ENCODE measurements around the gene LPP.

LPP gene

GRCh38 chr3:188241883-188242282 is 87.9 kb downstream of the LPP start:
- Histone ChIP-seq H4K20me1 (ENCODE audit: control insufficient read depth, insufficient read depth, low read depth, low read length) (no peaks in the 10 kb centered on the region), H3K4me2 (ENCODE audit: low read length) (peak overlapping the region; percentile 92), H3K9me2 (replicated peaks; ENCODE audit: control insufficient read depth, low read length) (no peaks in the 10 kb centered on the region), H3K4me3 (ENCODE audit: low read length) (peak overlapping the region; percentile 77), H3K9me3 (ENCODE audit: control insufficient read depth, insufficient read depth, low read length) (no peaks in the 10 kb centered on the region), H3K36me3 (ENCODE audit: control insufficient read depth, low read length) (peaks cover 36% of the 10 kb centered on the region), H3K27ac (ENCODE audit: low read depth, low read length) (peak overlapping the region; percentile 98), H3K4me1 (ENCODE audit: control insufficient read depth, low read length) (peaks cover 99% of the 10 kb centered on the region), H3K27me3 (ENCODE audit: control insufficient read depth, low read length) (no peaks in the 10 kb centered on the region), H3K79me2 (ENCODE audit: control insufficient read depth, low read length) (peaks cover 48% of the 10 kb centered on the region), H3F3A (ENCODE audit: control insufficient read depth, insufficient read depth) (peaks cover 72% of the 10 kb centered on the region)
- TF ChIP-seq CTCF (IDR thresholded peaks at IDR 0.05; ENCODE audit: low read depth, low read length, poor library complexity, severe bottlenecking) (no peak), EZH2phosphoT487 (IDR thresholded peaks at IDR 0.05; ENCODE audit: borderline replicate concordance, low read length) (no peak)

GRCh38 chr3:188242436-188243123 is 88.6 kb downstream of the LPP start:
- Histone ChIP-seq H3F3A (ENCODE audit: control insufficient read depth, insufficient read depth) (peaks cover 65% of the 10 kb centered on the region), H3K27ac (ENCODE audit: low read depth, low read length) (peak overlapping the region; percentile 98), H3K9me2 (replicated peaks; ENCODE audit: control insufficient read depth, low read length) (no peaks in the 10 kb centered on the region), H3K4me1 (ENCODE audit: control insufficient read depth, low read length) (peaks cover 99% of the 10 kb centered on the region), H3K4me3 (ENCODE audit: low read length) (peak overlapping the region; percentile 77), H3K27me3 (ENCODE audit: control insufficient read depth, low read length) (no peaks in the 10 kb centered on the region), H3K9me3 (ENCODE audit: control insufficient read depth, insufficient read depth, low read length) (no peaks in the 10 kb centered on the region), H3K79me2 (ENCODE audit: control insufficient read depth, low read length) (peaks cover 55% of the 10 kb centered on the region), H3K4me2 (ENCODE audit: low read length) (peak overlapping the region; percentile 92), H4K20me1 (ENCODE audit: control insufficient read depth, insufficient read depth, low read depth, low read length) (no peaks in the 10 kb centered on the region), H3K36me3 (ENCODE audit: control insufficient read depth, low read length) (peaks cover 40% of the 10 kb centered on the region)
- TF ChIP-seq CTCF (IDR thresholded peaks at IDR 0.05; ENCODE audit: low read depth, low read length, poor library complexity, severe bottlenecking): no peak
- TF ChIP-seq EZH2phosphoT487 (IDR thresholded peaks at IDR 0.05; ENCODE audit: borderline replicate concordance, low read length): no peak

- Histone ChIP-seq H3K4me2 (ENCODE audit: low read length) (peak overlapping the region; percentile 92), H4K20me1 (ENCODE audit: control insufficient read depth, insufficient read depth, low read depth, low read length) (no peaks in the 10 kb centered on the region)
These were observed 89.3 kb downstream of the LPP start for GRCh38 chr3:188243124-188243795.

More at GRCh38 chr3:188243124-188243795, 89.3 kb downstream of the LPP start:
- no peaks in the 10 kb centered on the region for H3K9me3 ChIP-seq (ENCODE audit: control insufficient read depth, insufficient read depth, low read length)
- H3K4me1 ChIP-seq (ENCODE audit: control insufficient read depth, low read length): peaks cover 99% of the 10 kb centered on the region
- H3K4me3 ChIP-seq (ENCODE audit: low read length): peak overlapping the region; percentile 67
- H3K27ac ChIP-seq (ENCODE audit: low read depth, low read length): peak overlapping the region; percentile 98
- H3K36me3 ChIP-seq (ENCODE audit: control insufficient read depth, low read length): peaks cover 40% of the 10 kb centered on the region
- peaks cover 66% of the 10 kb centered on the region for H3F3A ChIP-seq (ENCODE audit: control insufficient read depth, insufficient read depth)
- H3K79me2 ChIP-seq (ENCODE audit: control insufficient read depth, low read length): peaks cover 62% of the 10 kb centered on the region
- no peaks in the 10 kb centered on the region for H3K27me3 ChIP-seq (ENCODE audit: control insufficient read depth, low read length)
- no peaks in the 10 kb centered on the region for H3K9me2 ChIP-seq (replicated peaks; ENCODE audit: control insufficient read depth, low read length)
- TF ChIP-seq EZH2phosphoT487 (IDR thresholded peaks at IDR 0.05; ENCODE audit: borderline replicate concordance, low read length) (no peak), CTCF (IDR thresholded peaks at IDR 0.05; ENCODE audit: low read depth, low read length, poor library complexity, severe bottlenecking) (peak; percentile 12)
